Measurements from ENCODE around the gene HCFC2.

GRCh38 chr12:104122298-104122697, 58.0 kb downstream of the HCFC2 start:
- no peak for TF ChIP-seq CTCF (optimal IDR thresholded peaks at IDR 0.05 in 1 of 3, IDR thresholded peaks at IDR 0.05 in 1 of 3, conservative IDR thresholded peaks at IDR 0.05 in 1 of 3; ENCODE audit: extremely low read depth in 1 of 3, insufficient read depth in 2 of 3, low read length in 3 of 3)
- TF ChIP-seq EZH2 (IDR thresholded peaks at IDR 0.05; ENCODE audit: low read length) = no peak

Measured in keratinocyte (primary cell).